ENCODE data around the gene RPL12. TPM values are rescaled to one million over a fixed set of nuclear protein-coding genes. Genes with fewer than 3 reads are reported as not detected.

Gene RPL12
- total and polyA plus RNA-seq, 9 of the 15 experiments (the other 6 are each of a cell fraction or from before 2014, with no cell fraction given), result 1,614 to 4,558 (median 2,531) TPM

- no peak overlapping the region for H3K4me3 ChIP-seq
- WGBS (ENCODE audit: insufficient coverage, low coverage, missing lambda C conversion rate), result 86% methylated on average over 14 of the region's 14 CpGs
- no peak for TF ChIP-seq SIRT6 (IDR thresholded peaks at IDR 0.05; ENCODE audit: low read depth, low read length)
- no peak for TF ChIP-seq ATF6 (CRISPR knock-in tag; IDR thresholded peaks at IDR 0.05)
- no peak for TF ChIP-seq FOXA1 (IDR thresholded peaks at IDR 0.05; ENCODE audit: borderline replicate concordance)
- TF ChIP-seq ZNF512 (tag; IDR thresholded peaks at IDR 0.05), result no peak
- no peak for TF ChIP-seq PRDM10 (IDR thresholded peaks at IDR 0.05; ENCODE audit: partially characterized antibody)
- TF ChIP-seq MCM5 (IDR thresholded peaks at IDR 0.05; ENCODE audit: low read depth), result no peak
- no peak for TF ChIP-seq RFX1 (IDR thresholded peaks at IDR 0.05)
- TF ChIP-seq IRF2 (CRISPR knock-in tag; IDR thresholded peaks at IDR 0.05), result no peak
- TF ChIP-seq ZNF695 (CRISPR knock-in tag; IDR thresholded peaks at IDR 0.05), result no peak
- TF ChIP-seq TFAP4 (CRISPR knock-in tag; IDR thresholded peaks at IDR 0.05; ENCODE audit: borderline replicate concordance), result no peak
- no peak for TF ChIP-seq ILK (tag; IDR thresholded peaks at IDR 0.05; ENCODE audit: borderline replicate concordance, low read depth)
- TF ChIP-seq TFAM (CRISPR knock-in tag; conservative IDR thresholded peaks at IDR 0.05), result no peak
- no peak for TF ChIP-seq ZNF75A (CRISPR knock-in tag; IDR thresholded peaks at IDR 0.05)
- no peak for TF ChIP-seq HMBOX1 (IDR thresholded peaks at IDR 0.05)
Measured at GRCh38 chr9:127467621-127468020, 16.4 kb upstream of the RPL12 start.

More at GRCh38 chr9:127467621-127468020, 16.4 kb upstream of the RPL12 start:
- FAIRE-seq, result no peak
- no peak for DNase-seq (ENCODE audit: extremely low read depth in 1 of 4, low spot score in 3 of 4)
- no peak overlapping the region for H2AFZ ChIP-seq (ENCODE audit: low read depth, low read length)
- in situ Hi-C loops (cut with MboI) (no loop called here), intact Hi-C loops (cut with micrococcal nuclease) (no loop called here)
- H3K9ac ChIP-seq (ENCODE audit: insufficient read depth in 1 of 2, low read depth in 2 of 2, low read length in 2 of 2), result no peak overlapping the region
- CTCF ChIA-PET (ENCODE audit: low intra/inter-chr PET ratio), result no interaction called here
- H3K36me3 ChIP-seq (ENCODE audit: control insufficient read depth, insufficient read depth, low read length), result peaks cover 6% of the 10 kb centered on the region; the same call in 2 of the 3 replicates
- H3K4me1 ChIP-seq (replicated peaks in 1 of 2; ENCODE audit: control insufficient read depth in 2 of 2, insufficient read depth in 2 of 2, low read length in 2 of 2), result peaks cover 0 to 11% of the 10 kb centered on the region in 2 experiments; a peak in 2 of 5 replicates
- ATAC-seq, result no peak
- no peaks in the 10 kb centered on the region for H4K20me1 ChIP-seq (replicated peaks; ENCODE audit: control insufficient read depth, insufficient read depth, low read length)
- POLR2A ChIA-PET, result no interaction called here
- H3K9me3 ChIP-seq (replicated peaks; ENCODE audit: control insufficient read depth, insufficient read depth, low read depth, low read length), result no peaks in the 10 kb centered on the region
- BruUV-seq (replicated peaks), result no TSS peak
- no peak overlapping the region for H3K27ac ChIP-seq (ENCODE audit: extremely low read depth, low read depth, low read length)
- no peaks in the 10 kb centered on the region for H3K27me3 ChIP-seq (ENCODE audit: control insufficient read depth in 2 of 2, insufficient read depth in 2 of 2, low read length in 2 of 2)
- H3K9me1 ChIP-seq (ENCODE audit: control insufficient read depth, insufficient read depth, low read length), result no peaks in the 10 kb centered on the region
- H3K4me2 ChIP-seq (ENCODE audit: insufficient read depth, low read length), result no peak overlapping the region
- no peaks in the 10 kb centered on the region for H3K79me2 ChIP-seq (ENCODE audit: control insufficient read depth, insufficient read depth, low read length)

Data from K562 (cell line).